Measurements from ENCODE around the gene OR6T1. TPM values are rescaled to one million over a fixed set of nuclear protein-coding genes. Genes with fewer than 3 reads are reported as not detected.

Gene OR6T1
- total RNA-seq, 1 donor from 2014 or later, result not detected

- H3K79me2 ChIP-seq (ENCODE audit: insufficient read depth, low read length), result no peaks in the 10 kb centered on the region
- H4K20me1 ChIP-seq (ENCODE audit: insufficient read depth, low read length), result no peaks in the 10 kb centered on the region
- Mint-ChIP-seq H3K27me3 (ENCODE audit: low read depth, unreplicated experiment) (no peaks in the 10 kb centered on the region), H3K36me3 (ENCODE audit: low read depth, unreplicated experiment) (no peaks in the 10 kb centered on the region), H3K9me3 (ENCODE audit: unreplicated experiment) (no peaks in the 10 kb centered on the region), H3K4me1 (ENCODE audit: low read depth, unreplicated experiment) (peaks cover 4% of the 10 kb centered on the region), H3K4me3 (ENCODE audit: unreplicated experiment) (no peak overlapping the region), H3K27ac (ENCODE audit: unreplicated experiment) (no peak overlapping the region)
- no peak overlapping the region for H3K4me3 ChIP-seq (ENCODE audit: insufficient read depth, low read depth, low read length)
- no peaks in the 10 kb centered on the region for H3K27me3 ChIP-seq (ENCODE audit: insufficient read depth, low read length)
- TF ChIP-seq CTCF (IDR thresholded peaks at IDR 0.05; ENCODE audit: insufficient read depth, low read depth, low read length) (no peak), EZH2 (IDR thresholded peaks at IDR 0.05; ENCODE audit: insufficient read depth, low read length) (no peak)
- no peak overlapping the region for H2AFZ ChIP-seq (ENCODE audit: low read depth, low read length)
- no peak overlapping the region for H3K9ac ChIP-seq (ENCODE audit: low read length)
- H3K36me3 ChIP-seq (ENCODE audit: insufficient read depth, low read length), result no peaks in the 10 kb centered on the region
- DNase-seq (ENCODE audit: low read depth), result no peak
- H3K4me2 ChIP-seq (ENCODE audit: low read length), result no peak overlapping the region
- H3K4me1 ChIP-seq (ENCODE audit: insufficient read depth, low read length), result no peaks in the 10 kb centered on the region
- no peak overlapping the region for H3K27ac ChIP-seq (ENCODE audit: low read depth, low read length)
- FAIRE-seq, result no peak
- no peaks in the 10 kb centered on the region for H3K9me3 ChIP-seq (ENCODE audit: insufficient read depth, low read depth, low read length)
Measured at GRCh38 chr11:123899792-123900191, 43.8 kb downstream of the OR6T1 start.

Other genes with a start within 250 kb of the OR6T1 start
- 8.6 and 11.3 TPM in 2 replicates for gene ZNF202, start 202.2 kb downstream of the OR6T1 start, total RNA-seq
- not detected in 2 replicates for gene OR6X1, start 189.3 kb downstream of the OR6T1 start, total RNA-seq
- not detected in 2 replicates for gene OR6M1, start 137.5 kb downstream of the OR6T1 start, total RNA-seq
- not detected in 2 replicates for gene TMEM225, start 58.2 kb downstream of the OR6T1 start, total RNA-seq
- not detected in 2 replicates for gene OR8D4, start 41.7 kb downstream of the OR6T1 start, total RNA-seq
- not detected in 2 replicates for gene OR4D5, start 4.2 kb downstream of the OR6T1 start, total RNA-seq
- not detected in 2 replicates for gene OR10S1, start 33.9 kb upstream of the OR6T1 start, total RNA-seq
- not detected in 2 replicates for gene OR10G6, start 51.3 kb upstream of the OR6T1 start, total RNA-seq
- not detected in 2 replicates for gene OR10G4, start 69.2 kb upstream of the OR6T1 start, total RNA-seq
- not detected in 2 replicates for gene OR10G9, start 79.2 kb upstream of the OR6T1 start, total RNA-seq
- gene OR10G8, start 83.0 kb upstream of the OR6T1 start, total RNA-seq, result not detected in 2 replicates
- not detected in 2 replicates for gene OR10G7, start 97.5 kb upstream of the OR6T1 start, total RNA-seq
- gene VWA5A, start 171.6 kb upstream of the OR6T1 start, total RNA-seq, result 8.6 and 8.7 TPM in 2 replicates
- not detected in 2 replicates for gene OR10D3, start 239.5 kb upstream of the OR6T1 start, total RNA-seq

All from astrocyte (in vitro differentiated cells and primary cell).